AG04450 (cell line): Measurements from ENCODE around the gene CYP46A1. TPM values are rescaled to one million over a fixed set of nuclear protein-coding genes. Genes with fewer than 3 reads are reported as not detected.

Source experiments
- CTCF ChIA-PET: fragments of 300-600, 350-600 bp; formaldehyde crosslinking; extraction: SDS; loops from one replicate; lab custom pipeline; 2022; ENCODE audit warnings: antibody characterized with exemption, inconsistent platforms; lab: Charles Lee
- POLR2A ChIA-PET: fragments of 350-600 bp; formaldehyde crosslinking; extraction: SDS; loops from one replicate; lab custom pipeline; 2021; ENCODE audit warnings: antibody characterized with exemption, inconsistent platforms; lab: Yijun Ruan, JAX
- DNase-seq: peaks from one replicate; pipeline ENCODE4 v3.0.0-alpha.2; 2011; ENCODE audit warnings: low read depth, low spot score
- H3K27ac ChIP-seq: one replicate; pipeline ENCODE4 v1.5.1; 2012; ENCODE audit warnings: low read depth, low read length, control low read depth
- H3K27me3 ChIP-seq: one replicate; pipeline ENCODE4 v1.6.0; 2012; ENCODE audit warnings: low read length; ENCODE audit not compliant: control insufficient read depth, insufficient read depth
- H3K4me3 ChIP-seq: 2 replicates; pipeline ENCODE4 v1.5.1; 2011; ENCODE audit warnings: mild to moderate bottlenecking, low read depth, low read length, control low read depth
- H3K9me3 ChIP-seq: 2 replicates; pipeline ENCODE4 v1.5.1; 2012; ENCODE audit warnings: low read length; ENCODE audit not compliant: control insufficient read depth, insufficient read depth
- polyA plus RNA-seq: library from polyadenylated mRNA; depleted of rRNA; stranded (reverse); fragments of >200 nt; gene quantifications from 2 replicates; pipeline ENCODE4 v1.2.3, GENCODE V29; 2011
- TF ChIP-seq, protein P1 (sequence below): IDR thresholded peaks from 2 replicates; pipeline ENCODE4 v1.5.1; 2011; ENCODE audit warnings: low read depth, low read length, control low read depth, inconsistent platforms

CYP46A1 gene
- polyA plus RNA-seq, 1 experiment = 0.07 TPM

DNA sequence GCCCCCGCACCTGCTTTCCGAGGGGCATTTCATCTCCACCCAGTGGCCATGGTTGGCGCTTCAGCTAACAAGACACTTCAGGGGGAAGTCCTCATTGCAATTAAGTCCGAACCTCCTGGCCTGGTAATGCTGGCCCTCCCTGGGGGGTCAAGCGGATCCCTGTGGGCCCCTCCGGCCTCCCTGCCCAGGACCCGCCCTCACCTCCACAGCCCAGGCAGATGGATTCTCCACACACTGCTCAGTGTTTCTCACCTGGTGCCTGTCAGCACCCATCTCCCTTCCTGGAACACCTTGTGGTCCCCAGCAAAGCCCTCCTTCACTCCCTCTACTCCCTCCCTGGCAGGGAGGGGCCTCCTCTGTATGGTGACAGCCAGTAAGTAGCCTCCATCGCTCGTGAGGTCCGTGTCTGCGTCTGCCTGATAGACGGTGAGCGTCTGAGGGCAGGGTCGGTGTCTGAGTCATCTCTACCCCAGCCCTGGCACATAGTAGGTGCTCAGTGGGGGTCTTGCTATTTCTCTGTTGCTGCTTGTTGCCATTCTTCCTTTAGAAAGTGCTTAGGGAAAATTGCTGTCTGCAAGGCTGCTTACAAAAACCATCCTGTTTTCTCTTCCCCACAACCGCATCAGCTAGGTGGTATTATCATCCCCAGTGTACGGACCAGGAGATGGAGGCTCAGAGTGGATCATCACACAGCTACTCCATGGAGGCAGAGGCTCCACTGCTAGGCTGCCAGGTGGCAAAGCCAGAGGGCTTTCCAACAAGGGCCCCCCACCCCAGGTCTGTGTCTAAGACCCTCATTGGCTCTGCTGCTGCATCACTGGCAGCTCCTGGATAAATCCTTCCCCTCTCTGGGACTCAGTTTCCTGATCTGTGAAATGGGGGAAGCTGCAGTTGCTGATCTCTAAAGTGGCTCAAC is 69.4 kb downstream of the CYP46A1 start:
- H3K27ac ChIP-seq = peak overlapping the region; percentile 94
- H3K9me3 ChIP-seq = no peaks in the 10 kb centered on the region; the same call in 1 of the 2 replicates
- TF ChIP-seq, protein P1, sequence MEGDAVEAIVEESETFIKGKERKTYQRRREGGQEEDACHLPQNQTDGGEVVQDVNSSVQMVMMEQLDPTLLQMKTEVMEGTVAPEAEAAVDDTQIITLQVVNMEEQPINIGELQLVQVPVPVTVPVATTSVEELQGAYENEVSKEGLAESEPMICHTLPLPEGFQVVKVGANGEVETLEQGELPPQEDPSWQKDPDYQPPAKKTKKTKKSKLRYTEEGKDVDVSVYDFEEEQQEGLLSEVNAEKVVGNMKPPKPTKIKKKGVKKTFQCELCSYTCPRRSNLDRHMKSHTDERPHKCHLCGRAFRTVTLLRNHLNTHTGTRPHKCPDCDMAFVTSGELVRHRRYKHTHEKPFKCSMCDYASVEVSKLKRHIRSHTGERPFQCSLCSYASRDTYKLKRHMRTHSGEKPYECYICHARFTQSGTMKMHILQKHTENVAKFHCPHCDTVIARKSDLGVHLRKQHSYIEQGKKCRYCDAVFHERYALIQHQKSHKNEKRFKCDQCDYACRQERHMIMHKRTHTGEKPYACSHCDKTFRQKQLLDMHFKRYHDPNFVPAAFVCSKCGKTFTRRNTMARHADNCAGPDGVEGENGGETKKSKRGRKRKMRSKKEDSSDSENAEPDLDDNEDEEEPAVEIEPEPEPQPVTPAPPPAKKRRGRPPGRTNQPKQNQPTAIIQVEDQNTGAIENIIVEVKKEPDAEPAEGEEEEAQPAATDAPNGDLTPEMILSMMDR = no peak
- no peak for DNase-seq
- H3K4me3 ChIP-seq = no peak overlapping the region
- H3K27me3 ChIP-seq = no peaks in the 10 kb centered on the region
- ChIA-PET POLR2A (interaction anchor here (1.2 to 2.7 kb wide), 3 partner anchors 7 to 69 kb away, joined by 4 to 12 read pairs (median 6); partner anchors contain the start of genes CYP46A1 and EML1), CTCF (no interaction called here)

DNA sequence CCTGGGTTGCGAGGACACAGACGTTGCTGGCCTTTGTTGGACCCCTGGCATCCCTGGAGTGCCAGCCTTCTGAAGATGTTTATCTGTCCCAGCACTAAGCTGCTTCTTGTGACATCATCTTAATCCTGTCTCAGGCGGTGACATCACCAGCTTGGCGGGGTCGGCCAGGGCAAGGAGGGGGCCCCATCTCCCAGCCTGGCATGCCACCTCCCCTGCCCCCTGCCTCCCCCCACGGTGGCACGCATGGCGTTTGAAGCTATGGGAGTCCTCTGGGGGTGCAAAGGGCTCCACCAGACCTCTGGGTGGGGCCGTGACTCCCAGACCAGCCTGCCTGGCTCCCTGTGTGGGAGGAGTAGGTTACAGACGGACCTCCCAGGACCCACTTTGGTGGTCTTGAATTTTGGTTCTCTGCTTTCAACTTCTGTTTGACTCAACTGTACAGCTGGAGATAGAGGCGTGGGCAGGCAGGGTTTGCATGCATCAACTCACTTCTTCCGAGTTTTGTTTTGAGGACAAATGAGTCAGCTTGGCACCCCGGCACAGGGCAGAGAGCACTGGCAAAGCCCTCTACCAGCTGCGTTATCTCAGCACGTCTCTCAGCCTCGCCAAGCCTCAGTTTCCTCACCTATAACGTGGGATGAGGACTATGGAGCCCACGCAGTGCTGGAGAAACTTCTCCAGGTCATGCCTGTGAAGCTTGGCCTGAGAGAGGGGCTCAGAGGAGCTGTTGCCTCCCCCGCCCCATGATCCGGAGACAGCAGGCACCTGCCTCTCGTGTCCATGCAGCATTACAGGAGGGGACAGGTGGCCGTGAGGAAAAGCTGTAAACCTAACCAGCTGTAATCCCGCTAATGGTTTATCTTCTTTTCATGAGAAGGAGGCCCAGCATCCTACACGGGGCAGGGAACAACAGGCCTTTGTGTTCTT is 70.3 kb downstream of the CYP46A1 start:
- Histone ChIP-seq H3K4me3 (no peak overlapping the region), H3K9me3 (no peaks in the 10 kb centered on the region; the same call in 1 of the 2 replicates), H3K27me3 (no peaks in the 10 kb centered on the region), H3K27ac (no peak overlapping the region)
- CTCF ChIA-PET = interaction anchor here (1.2 kb wide), 2 partner anchors 131 to 145 kb away, joined by 3 to 9 read pairs; no protein-coding TSS in a partner anchor
- POLR2A ChIA-PET = interaction anchor here (2.7 kb wide), 1 partner anchor 8 kb away, joined by 12 read pairs; no protein-coding TSS in a partner anchor
- no peak for DNase-seq
- TF ChIP-seq, protein P1 = no peak

DNA sequence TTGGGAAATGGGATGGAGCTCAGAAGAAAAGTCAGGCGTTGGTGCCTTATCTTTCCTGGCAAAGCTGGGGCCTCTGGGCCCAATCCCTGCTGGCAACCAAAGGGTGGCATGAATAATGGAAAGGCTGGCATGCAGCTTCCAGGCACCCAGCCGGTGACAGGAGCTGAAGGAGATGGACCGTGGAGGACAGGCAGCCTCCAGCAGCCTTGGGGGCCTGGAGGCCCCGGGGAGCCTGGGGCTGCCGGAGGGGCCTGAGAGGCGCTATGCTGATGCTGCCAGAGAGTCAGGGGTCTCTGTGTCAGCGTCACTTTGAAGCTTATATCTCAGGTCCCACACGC is 70.9 kb downstream of the CYP46A1 start:
- TF ChIP-seq, protein P1 = no peak
- no peak for DNase-seq
- ChIA-PET CTCF (interaction anchor here (1.2 kb wide), 2 partner anchors 131 to 145 kb away, joined by 3 to 9 read pairs; no protein-coding TSS in a partner anchor), POLR2A (interaction anchor here (2.7 kb wide), 1 partner anchor 9 kb away, joined by 12 read pairs; no protein-coding TSS in a partner anchor)
- Histone ChIP-seq H3K27me3 (no peaks in the 10 kb centered on the region), H3K4me3 (no peak overlapping the region), H3K27ac (no peak overlapping the region), H3K9me3 (no peaks in the 10 kb centered on the region; the same call in 1 of the 2 replicates)

DNA sequence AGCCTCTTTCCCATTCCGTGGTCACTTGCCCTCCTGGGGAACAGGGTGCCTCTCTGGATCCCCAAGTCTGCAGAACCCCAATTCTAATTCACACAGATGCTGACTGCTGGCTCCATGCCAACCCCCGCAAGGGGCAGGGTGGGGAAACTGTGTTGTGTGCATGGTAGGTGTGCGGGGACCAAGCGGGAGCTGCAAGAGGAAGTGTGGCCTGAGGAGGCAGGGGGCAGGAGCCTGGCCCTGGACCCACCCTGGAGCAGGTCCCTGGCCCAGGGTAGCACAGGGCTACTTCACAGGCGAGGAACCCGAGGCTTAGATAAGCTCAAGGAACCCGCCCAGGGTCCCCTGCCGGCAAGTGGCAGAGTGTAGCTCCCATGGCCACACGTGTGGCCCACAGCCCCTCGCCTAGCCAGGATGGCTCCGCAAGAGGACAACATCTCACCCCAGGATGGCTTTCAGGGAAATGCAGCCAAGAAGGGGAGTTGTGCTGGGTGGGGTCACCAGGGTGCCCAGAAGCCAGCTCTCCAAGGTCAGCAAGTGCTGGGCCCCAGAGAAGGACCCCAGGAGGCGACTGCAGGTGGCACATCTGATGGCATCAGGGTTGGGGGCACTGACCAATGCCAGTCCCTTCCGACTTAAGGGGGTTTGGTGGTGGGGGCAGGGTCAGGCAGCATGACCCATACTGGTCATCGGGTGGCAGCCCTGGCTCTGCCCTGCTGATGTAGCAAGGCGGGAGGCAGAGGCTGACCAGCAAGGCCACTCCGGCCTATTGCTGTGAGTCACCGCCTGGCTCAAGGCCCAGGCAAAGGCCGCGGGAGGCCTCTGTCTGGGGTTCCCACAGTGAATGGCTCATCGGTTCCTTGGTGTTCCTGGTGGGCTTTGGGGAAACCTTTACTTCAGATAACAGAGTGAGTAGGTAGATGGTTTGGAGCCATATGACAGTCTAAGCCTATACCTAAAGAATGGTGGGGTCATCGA is 71.8 kb downstream of the CYP46A1 start:
- H3K9me3 ChIP-seq = no peaks in the 10 kb centered on the region; the same call in 1 of the 2 replicates
- H3K4me3 ChIP-seq = no peak overlapping the region
- TF ChIP-seq, protein P1 = no peak
- no peaks in the 10 kb centered on the region for H3K27me3 ChIP-seq
- ChIA-PET CTCF (interaction anchor here (0.8 to 1.2 kb wide), 2 partner anchors 9 to 130 kb away, joined by 3 to 4 read pairs; no protein-coding TSS in a partner anchor), POLR2A (interaction anchor here (2.7 kb wide), 1 partner anchor 10 kb away, joined by 12 read pairs; no protein-coding TSS in a partner anchor)
- DNase-seq = peak; percentile 80
- peak overlapping the region; percentile 89 for H3K27ac ChIP-seq
